ENCODE data around the gene TPR.
"Not testable (repeated sequence)": the region's sequence is repeated elsewhere in the genome, so short reads cannot be mapped to it uniquely, and the experiment has no call there.

The TPR gene

GRCh38 chr1:186375929-186376319 is 871 bp upstream of the TPR start:
- Histone ChIP-seq H2AFZ (ENCODE audit: low read depth, low read length) (peak overlapping the region; percentile 98), H3K4me3 (ENCODE audit: low read depth in 1 of 2, low read length in 2 of 2) (peak overlapping the region; percentile 66 to 97), H3K4me2 (ENCODE audit: insufficient read depth, low read length) (peak overlapping the region; percentile 87), H3K79me2 (ENCODE audit: insufficient read depth, low read length) (peaks cover 88% of the 10 kb centered on the region), H3K36me3 (ENCODE audit: insufficient read depth, low read length) (peaks cover 34% of the 10 kb centered on the region), H4K20me1 (ENCODE audit: insufficient read depth, low read length) (peaks cover 20% of the 10 kb centered on the region), H3K27ac (ENCODE audit: low read length) (peak overlapping the region; percentile 99), H3K9ac (ENCODE audit: low read depth, low read length) (peak overlapping the region; percentile 70), H3K4me1 (ENCODE audit: insufficient read depth, low read length) (peaks cover 46% of the 10 kb centered on the region), H3K27me3 (ENCODE audit: insufficient read depth, low read length, poor library complexity) (no peaks in the 10 kb centered on the region), H3K9me3 (ENCODE audit: insufficient read depth, low read length, severe bottlenecking) (no peaks in the 10 kb centered on the region)
- no peak for ATAC-seq (ENCODE audit: insufficient read depth, low read depth)
- TF ChIP-seq EZH2 (IDR thresholded peaks at IDR 0.05; ENCODE audit: borderline replicate concordance, low read depth, low read length, severe bottlenecking) (no peak), CTCF (IDR thresholded peaks at IDR 0.05; ENCODE audit: borderline replicate concordance, extremely low read depth, low read length, poor library complexity, severe bottlenecking) (no peak)
- DNase-seq = no peak

- DNase-seq = peak; percentile 27
- Histone ChIP-seq H3K27me3 (ENCODE audit: insufficient read depth, low read length, poor library complexity) (no peaks in the 10 kb centered on the region), H3K4me3 (ENCODE audit: low read depth in 1 of 2, low read length in 2 of 2) (peak overlapping the region; percentile 73 to 97), H3K79me2 (ENCODE audit: insufficient read depth, low read length) (peaks cover 88% of the 10 kb centered on the region), H3K4me2 (ENCODE audit: insufficient read depth, low read length) (peak overlapping the region; percentile 87), H3K27ac (ENCODE audit: low read length) (peak overlapping the region; percentile 81), H3K9ac (ENCODE audit: low read depth, low read length) (peak overlapping the region; percentile 70), H2AFZ (ENCODE audit: low read depth, low read length) (peak overlapping the region; percentile 85), H3K36me3 (ENCODE audit: insufficient read depth, low read length) (peaks cover 42% of the 10 kb centered on the region), H3K4me1 (ENCODE audit: insufficient read depth, low read length) (peaks cover 46% of the 10 kb centered on the region), H4K20me1 (ENCODE audit: insufficient read depth, low read length) (peaks cover 20% of the 10 kb centered on the region), H3K9me3 (ENCODE audit: insufficient read depth, low read length, severe bottlenecking) (no peaks in the 10 kb centered on the region)
- TF ChIP-seq EZH2 (IDR thresholded peaks at IDR 0.05; ENCODE audit: borderline replicate concordance, low read depth, low read length, severe bottlenecking) (no peak), CTCF (IDR thresholded peaks at IDR 0.05; ENCODE audit: borderline replicate concordance, extremely low read depth, low read length, poor library complexity, severe bottlenecking) (no peak)
- peak; percentile 27 for ATAC-seq (ENCODE audit: insufficient read depth, low read depth)
These were observed 526 bp downstream of the TPR start for GRCh38 chr1:186374303-186375151.

- H3K79me2 ChIP-seq (ENCODE audit: insufficient read depth, low read length); DNase-seq; H3K9ac ChIP-seq (ENCODE audit: low read depth, low read length); H4K20me1 ChIP-seq (ENCODE audit: insufficient read depth, low read length); ATAC-seq (ENCODE audit: insufficient read depth, low read depth); H3K27ac ChIP-seq (ENCODE audit: low read length); H2AFZ ChIP-seq (ENCODE audit: low read depth, low read length); H3K4me1 ChIP-seq (ENCODE audit: insufficient read depth, low read length); H3K4me2 ChIP-seq (ENCODE audit: insufficient read depth, low read length); H3K9me3 ChIP-seq (ENCODE audit: insufficient read depth, low read length, severe bottlenecking); H3K27me3 ChIP-seq (ENCODE audit: insufficient read depth, low read length, poor library complexity); H3K4me3 ChIP-seq (ENCODE audit: low read depth in 1 of 2, low read length in 2 of 2): not testable (repeated sequence)
- peaks cover 95% of the 10 kb centered on the region for H3K36me3 ChIP-seq (ENCODE audit: insufficient read depth, low read length)
These were observed 27.0 kb downstream of the TPR start for GRCh38 chr1:186347837-186348691.

GRCh38 chr1:186340772-186341171 is 34.3 kb downstream of the TPR start:
- Histone ChIP-seq H3K27me3 (ENCODE audit: insufficient read depth, low read length, poor library complexity) (no peaks in the 10 kb centered on the region), H3K27ac (ENCODE audit: low read length) (no peak overlapping the region), H3K4me3 (ENCODE audit: low read depth in 1 of 2, low read length in 2 of 2) (no peak overlapping the region)

More at GRCh38 chr1:186340772-186341171, 34.3 kb downstream of the TPR start:
- H3K4me2 ChIP-seq (ENCODE audit: insufficient read depth, low read length) = no peak overlapping the region
- TF ChIP-seq EZH2 (IDR thresholded peaks at IDR 0.05; ENCODE audit: borderline replicate concordance, low read depth, low read length, severe bottlenecking) (no peak), CTCF (IDR thresholded peaks at IDR 0.05; ENCODE audit: borderline replicate concordance, extremely low read depth, low read length, poor library complexity, severe bottlenecking) (no peak)
- H2AFZ ChIP-seq (ENCODE audit: low read depth, low read length) = no peak overlapping the region
- no peak overlapping the region for H3K9ac ChIP-seq (ENCODE audit: low read depth, low read length)
- H4K20me1 ChIP-seq (ENCODE audit: insufficient read depth, low read length) = no peaks in the 10 kb centered on the region
- H3K79me2 ChIP-seq (ENCODE audit: insufficient read depth, low read length) = no peaks in the 10 kb centered on the region
- no peaks in the 10 kb centered on the region for H3K9me3 ChIP-seq (ENCODE audit: insufficient read depth, low read length, severe bottlenecking)
- no peak for DNase-seq
- no peak for ATAC-seq (ENCODE audit: insufficient read depth, low read depth)
- H3K4me1 ChIP-seq (ENCODE audit: insufficient read depth, low read length) = no peaks in the 10 kb centered on the region
- peaks cover 95% of the 10 kb centered on the region for H3K36me3 ChIP-seq (ENCODE audit: insufficient read depth, low read length)
